CD8-positive, alpha-beta memory T cell (primary cell): Measurements from ENCODE around the gene HADHB. TPM values are rescaled to one million over a fixed set of nuclear protein-coding genes. Genes with fewer than 3 reads are reported as not detected.
"Not testable (repeated sequence)": the region's sequence is repeated elsewhere in the genome, so short reads cannot be mapped to it uniquely, and the experiment has no call there.

ENCODE experiments used
- CTCF ChIA-PET: fragments of 350-600 bp; sonication (Branson Sonifier 250); formaldehyde crosslinking; loops from one replicate; lab custom pipeline; 2021; ENCODE audit warnings: antibody characterized with exemption; lab: Charles Lee
- POLR2A ChIA-PET: fragments of 350-600 bp; sonication (Branson Sonifier 250); formaldehyde crosslinking; loops from one replicate; lab custom pipeline; 2021; ENCODE audit warnings: antibody characterized with exemption; lab: Charles Lee
- DNase-seq, 5 donors: peaks; one replicate each; pipeline versions ENCODE4 v3.0.0 to v3.0.0-alpha.2; 2020 to 2022; ENCODE audit warnings: mixed read lengths in 1 of 5
- H3K27ac ChIP-seq: one replicate; pipeline ENCODE4 v1.7.0; 2013; ENCODE audit warnings: low read depth, mild to moderate bottlenecking, low read length, moderate library complexity
- H3K27me3 ChIP-seq: 2 replicates; pipeline ENCODE4 v1.7.0; 2013; ENCODE audit warnings: low read length, mild to moderate bottlenecking; ENCODE audit not compliant: insufficient read depth, poor library complexity, severe bottlenecking
- H3K36me3 ChIP-seq: 2 replicates; pipeline ENCODE4 v1.7.0; 2013; ENCODE audit warnings: mild to moderate bottlenecking, low read length, moderate library complexity; ENCODE audit not compliant: insufficient read depth
- H3K4me1 ChIP-seq: 2 replicates; pipeline ENCODE4 v1.7.0; 2013; ENCODE audit warnings: mild to moderate bottlenecking, low read length, moderate library complexity; ENCODE audit not compliant: insufficient read depth
- H3K4me3 ChIP-seq: 2 replicates; pipeline ENCODE4 v1.7.0; 2013; ENCODE audit warnings: mild to moderate bottlenecking, low read length
- H3K9me3 ChIP-seq: 2 replicates; pipeline ENCODE4 v1.7.0; 2013; ENCODE audit warnings: mild to moderate bottlenecking, low read length
- H3K27ac Mint-ChIP-seq, 8 donors: one replicate each; pipeline ENCODE4 v1.8.0; 2020 to 2021; ENCODE audit warnings: mixed read lengths in 8 of 8, mild to moderate bottlenecking in 6 of 8, inconsistent platforms in 3 of 8, moderate library complexity in 3 of 8
- H3K27me3 Mint-ChIP-seq, 2 donors: one replicate each; pipeline ENCODE4 v1.8.0; 2020 to 2021; ENCODE audit warnings: mixed read lengths in 2 of 2, mild to moderate bottlenecking in 1 of 2, moderate library complexity in 1 of 2
- H3K36me3 Mint-ChIP-seq, 3 donors: one replicate each; pipeline ENCODE4 v1.8.0; 2020 to 2021; ENCODE audit warnings: mixed read lengths in 3 of 3, inconsistent platforms in 1 of 3, mild to moderate bottlenecking in 1 of 3
- H3K4me1 Mint-ChIP-seq, 3 donors: one replicate each; pipeline ENCODE4 v1.8.0; 2020 to 2021; ENCODE audit warnings: mixed read lengths in 3 of 3, inconsistent platforms in 1 of 3, mild to moderate bottlenecking in 1 of 3
- H3K4me3 Mint-ChIP-seq, 7 donors: one replicate each; pipeline ENCODE4 v1.8.0; 2020 to 2021; ENCODE audit warnings: mixed read lengths in 7 of 7, mild to moderate bottlenecking in 6 of 7, moderate library complexity in 4 of 7, inconsistent platforms in 2 of 7
- H3K9me3 Mint-ChIP-seq, 5 donors: one replicate each; pipeline ENCODE4 v1.8.0; 2020 to 2022; ENCODE audit warnings: mixed read lengths in 5 of 5, mild to moderate bottlenecking in 3 of 5, moderate library complexity in 2 of 5, inconsistent platforms in 1 of 5
- polyA plus RNA-seq: library from polyadenylated mRNA; unstranded; fragments of 300-500 nt; fragmentation: Illumina TruSeq; gene quantifications from one replicate; pipeline ENCODE4 v1.2.3, GENCODE V29; 2021
- total RNA-seq, 2 experiments: library from RNA; stranded (reverse); gene quantifications; one replicate each; pipeline ENCODE4 v1.2.3, GENCODE V29; 2021

Gene HADHB
- total and polyA plus RNA-seq, 3 experiments from 2014 or later, result 75.1 to 83.2 (median 80.2) TPM

- no peaks in the 10 kb centered on the region for H3K9me3 ChIP-seq
- peak in 1 of 5 donors; percentile 49 for DNase-seq
- Mint-ChIP-seq H3K36me3 (peaks cover 0 to 18% (median 0%) of the 10 kb centered on the region in 3 donors), H3K4me1 (peaks cover 48 to 71% (median 60%) of the 10 kb centered on the region in 3 donors), H3K27me3 (peaks cover 0 to 1% of the 10 kb centered on the region in 2 donors), H3K27ac (peak overlapping the region in 4 of 8 donors; percentile 2 to 90 (median 68)), H3K4me3 (peak overlapping the region; percentile 40 to 98 (median 63)), H3K9me3 (no peaks in the 10 kb centered on the region)
- ChIA-PET POLR2A (interaction anchor here (0.6 kb wide), 2 partner anchors 53 to 1888 kb away, joined by 3 to 4 read pairs; no protein-coding TSS in a partner anchor), CTCF (interaction anchor here (0.9 kb wide), 1 partner anchor 11 kb away, joined by 3 read pairs; no protein-coding TSS in a partner anchor)
- H3K4me1 ChIP-seq, result peaks cover 36% of the 10 kb centered on the region
- H3K27me3 ChIP-seq, result no peaks in the 10 kb centered on the region
- no peak overlapping the region for H3K27ac ChIP-seq
- no peak overlapping the region for H3K4me3 ChIP-seq
- H3K36me3 ChIP-seq, result no peaks in the 10 kb centered on the region
These were observed 2.1 kb downstream of the HADHB start for GRCh38 chr2:26246818-26247217.

GRCh38 chr2:26249625-26250024, 4.9 kb downstream of the HADHB start:
- no peak overlapping the region for H3K4me3 ChIP-seq
- CTCF ChIA-PET, result no interaction called here

GRCh38 chr2:26251893-26252292, 7.2 kb downstream of the HADHB start:
- Mint-ChIP-seq H3K4me3 (no peak overlapping the region), H3K4me1 (peaks cover 28 to 64% (median 46%) of the 10 kb centered on the region in 3 donors), H3K27me3 (no peaks in the 10 kb centered on the region), H3K36me3 (peaks cover 0 to 26% (median 0%) of the 10 kb centered on the region in 3 donors), H3K27ac (peak overlapping the region in 1 of 8 donors; percentile 38), H3K9me3 (no peaks in the 10 kb centered on the region)
- DNase-seq, result no peak
- CTCF ChIA-PET, result no interaction called here
- no peak overlapping the region for H3K4me3 ChIP-seq
- H3K27me3 ChIP-seq, result no peaks in the 10 kb centered on the region
- H3K36me3 ChIP-seq, result no peaks in the 10 kb centered on the region
- H3K4me1 ChIP-seq, result peaks cover 2% of the 10 kb centered on the region
- no peak overlapping the region for H3K27ac ChIP-seq
- POLR2A ChIA-PET, result no interaction called here
- no peaks in the 10 kb centered on the region for H3K9me3 ChIP-seq

More at GRCh38 chr2:26249625-26250024, 4.9 kb downstream of the HADHB start:
- no peaks in the 10 kb centered on the region for H3K27me3 Mint-ChIP-seq
- H3K36me3 ChIP-seq, result no peaks in the 10 kb centered on the region
- H3K9me3 ChIP-seq, result no peaks in the 10 kb centered on the region
- H3K4me1 Mint-ChIP-seq, result peaks cover 41 to 72% (median 54%) of the 10 kb centered on the region in 3 donors
- H3K27me3 ChIP-seq, result no peaks in the 10 kb centered on the region
- H3K9me3 Mint-ChIP-seq, result no peaks in the 10 kb centered on the region
- H3K27ac ChIP-seq, result no peak overlapping the region
- DNase-seq, result no peak
- H3K4me1 ChIP-seq, result peaks cover 17% of the 10 kb centered on the region
- H3K27ac Mint-ChIP-seq, result no peak overlapping the region
- POLR2A ChIA-PET, result no interaction called here
- no peak overlapping the region for H3K4me3 Mint-ChIP-seq
- peaks cover 0 to 16% (median 0%) of the 10 kb centered on the region in 3 donors for H3K36me3 Mint-ChIP-seq

- DNase-seq, result no peak
- Mint-ChIP-seq H3K4me1 (peaks cover 18 to 35% (median 32%) of the 10 kb centered on the region in 3 donors), H3K27me3 (peaks cover 0 to 1% of the 10 kb centered on the region in 2 donors), H3K9me3 (no peaks in the 10 kb centered on the region), H3K36me3 (peaks cover 0 to 56% (median 1%) of the 10 kb centered on the region in 3 donors), H3K27ac (no peak overlapping the region), H3K4me3 (no peak overlapping the region)
- Histone ChIP-seq H3K36me3 (no peaks in the 10 kb centered on the region), H3K4me3 (no peak overlapping the region), H3K27me3 (no peaks in the 10 kb centered on the region), H3K27ac (no peak overlapping the region), H3K9me3 (no peaks in the 10 kb centered on the region), H3K4me1 (no peaks in the 10 kb centered on the region)
- ChIA-PET CTCF (no interaction called here), POLR2A (no interaction called here)
These were observed 11.1 kb downstream of the HADHB start for GRCh38 chr2:26255759-26256384.

GRCh38 chr2:26258836-26259235, 14.1 kb downstream of the HADHB start:
- H3K27me3 ChIP-seq, H3K27me3 Mint-ChIP-seq, H3K9me3 ChIP-seq, H3K9me3 Mint-ChIP-seq, CTCF ChIA-PET, H3K27ac Mint-ChIP-seq, H3K4me3 Mint-ChIP-seq, H3K4me1 ChIP-seq, POLR2A ChIA-PET, H3K4me3 ChIP-seq, DNase-seq, H3K27ac ChIP-seq, H3K36me3 ChIP-seq: not testable (repeated sequence)
- peaks cover 0 to 70% (median 9%) of the 10 kb centered on the region in 3 donors for H3K36me3 Mint-ChIP-seq
- peaks cover 2 to 13% (median 13%) of the 10 kb centered on the region in 3 donors for H3K4me1 Mint-ChIP-seq

- no peak overlapping the region for H3K27ac ChIP-seq
- CTCF ChIA-PET, result no interaction called here
- DNase-seq, result no peak
- no peaks in the 10 kb centered on the region for H3K9me3 Mint-ChIP-seq
- H3K27me3 Mint-ChIP-seq, result peaks cover 0 to 2% of the 10 kb centered on the region in 2 donors
- H3K4me1 ChIP-seq, result no peaks in the 10 kb centered on the region
- H3K36me3 Mint-ChIP-seq, result peaks cover 3 to 52% (median 21%) of the 10 kb centered on the region in 3 donors
- POLR2A ChIA-PET, result no interaction called here
- H3K27ac Mint-ChIP-seq, result peak overlapping the region in 1 of 8 donors; percentile 65
- peaks cover 0 to 6% (median 4%) of the 10 kb centered on the region in 3 donors for H3K4me1 Mint-ChIP-seq
- H3K9me3 ChIP-seq, result no peaks in the 10 kb centered on the region
- H3K4me3 ChIP-seq, result no peak overlapping the region
- H3K4me3 Mint-ChIP-seq, result no peak overlapping the region
- H3K36me3 ChIP-seq, result no peaks in the 10 kb centered on the region
- no peaks in the 10 kb centered on the region for H3K27me3 ChIP-seq
These were observed 23.5 kb downstream of the HADHB start for GRCh38 chr2:26268213-26268612.

- H3K9me3 Mint-ChIP-seq, DNase-seq, H3K4me1 Mint-ChIP-seq, CTCF ChIA-PET, H3K27ac ChIP-seq, H3K4me3 ChIP-seq, H3K9me3 ChIP-seq, H3K27me3 Mint-ChIP-seq, H3K4me1 ChIP-seq, H3K36me3 ChIP-seq, H3K27me3 ChIP-seq, POLR2A ChIA-PET, H3K4me3 Mint-ChIP-seq: not testable (repeated sequence)
- H3K27ac Mint-ChIP-seq, result peak overlapping the region in 1 of 8 donors; percentile 65
- peaks cover 6 to 51% (median 17%) of the 10 kb centered on the region in 3 donors for H3K36me3 Mint-ChIP-seq
These were observed 24.1 kb downstream of the HADHB start for GRCh38 chr2:26268670-26269385.

GRCh38 chr2:26269571-26270158, 24.9 kb downstream of the HADHB start:
- Histone ChIP-seq H3K9me3 (no peaks in the 10 kb centered on the region), H3K27ac (no peak overlapping the region), H3K4me3 (no peak overlapping the region), H3K4me1 (no peaks in the 10 kb centered on the region), H3K36me3 (peaks cover 12% of the 10 kb centered on the region), H3K27me3 (no peaks in the 10 kb centered on the region)
- ChIA-PET CTCF (no interaction called here), POLR2A (no interaction called here)
- Mint-ChIP-seq H3K9me3 (no peaks in the 10 kb centered on the region), H3K36me3 (peaks cover 6 to 51% (median 15%) of the 10 kb centered on the region in 3 donors), H3K4me1 (peaks cover 0 to 6% (median 4%) of the 10 kb centered on the region in 3 donors), H3K4me3 (no peak overlapping the region), H3K27ac (peak overlapping the region in 1 of 8 donors; percentile 42), H3K27me3 (peaks cover 0 to 2% of the 10 kb centered on the region in 2 donors)
- no peak for DNase-seq
